ENCODE data around the gene HIVEP1.

Gene HIVEP1

DNA sequence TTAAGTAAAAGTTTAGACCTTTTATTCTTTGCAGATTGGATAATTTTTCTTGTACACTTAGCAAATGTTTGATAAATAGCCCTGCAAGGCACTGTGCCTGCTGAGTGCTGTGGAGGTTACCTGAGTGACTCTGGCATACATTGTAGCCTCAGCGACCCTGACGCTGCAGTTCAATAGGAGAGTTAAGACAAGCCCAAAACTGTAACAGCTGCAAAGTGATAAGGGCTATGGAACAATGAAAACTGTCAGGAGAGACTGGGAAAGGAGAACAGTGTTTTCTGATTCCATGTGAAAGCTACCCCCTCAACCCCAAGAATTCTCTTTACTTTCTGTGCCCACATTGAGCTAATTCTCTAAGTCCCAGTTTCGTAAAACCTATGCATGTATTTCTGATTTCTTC, 22.2 kb downstream of the HIVEP1 start:
- TF ChIP-seq POLR2A (IDR thresholded peaks at IDR 0.05; ENCODE audit: low read depth, low read length): no peak
- DNase-seq (ENCODE audit: insufficient read length, low spot score) (no peak), FAIRE-seq (no peak)

- FAIRE-seq: no peak
Measured at GRCh38 chr6:12034837-12035236, 22.7 kb downstream of the HIVEP1 start.

GRCh38 chr6:12036766-12037165, 24.7 kb downstream of the HIVEP1 start:
- FAIRE-seq: no peak
- no peak for DNase-seq (ENCODE audit: insufficient read length, low spot score)
- no peak for TF ChIP-seq POLR2A (IDR thresholded peaks at IDR 0.05; ENCODE audit: low read depth, low read length)

More at GRCh38 chr6:12034837-12035236, 22.7 kb downstream of the HIVEP1 start:
- TF ChIP-seq POLR2A (IDR thresholded peaks at IDR 0.05; ENCODE audit: low read depth, low read length): no peak
- no peak for DNase-seq (ENCODE audit: insufficient read length, low spot score)

GRCh38 chr6:12037798-12038197, 25.7 kb downstream of the HIVEP1 start:
- FAIRE-seq (no peak), DNase-seq (ENCODE audit: insufficient read length, low spot score) (no peak)
- TF ChIP-seq POLR2A (IDR thresholded peaks at IDR 0.05; ENCODE audit: low read depth, low read length): no peak

DNA sequence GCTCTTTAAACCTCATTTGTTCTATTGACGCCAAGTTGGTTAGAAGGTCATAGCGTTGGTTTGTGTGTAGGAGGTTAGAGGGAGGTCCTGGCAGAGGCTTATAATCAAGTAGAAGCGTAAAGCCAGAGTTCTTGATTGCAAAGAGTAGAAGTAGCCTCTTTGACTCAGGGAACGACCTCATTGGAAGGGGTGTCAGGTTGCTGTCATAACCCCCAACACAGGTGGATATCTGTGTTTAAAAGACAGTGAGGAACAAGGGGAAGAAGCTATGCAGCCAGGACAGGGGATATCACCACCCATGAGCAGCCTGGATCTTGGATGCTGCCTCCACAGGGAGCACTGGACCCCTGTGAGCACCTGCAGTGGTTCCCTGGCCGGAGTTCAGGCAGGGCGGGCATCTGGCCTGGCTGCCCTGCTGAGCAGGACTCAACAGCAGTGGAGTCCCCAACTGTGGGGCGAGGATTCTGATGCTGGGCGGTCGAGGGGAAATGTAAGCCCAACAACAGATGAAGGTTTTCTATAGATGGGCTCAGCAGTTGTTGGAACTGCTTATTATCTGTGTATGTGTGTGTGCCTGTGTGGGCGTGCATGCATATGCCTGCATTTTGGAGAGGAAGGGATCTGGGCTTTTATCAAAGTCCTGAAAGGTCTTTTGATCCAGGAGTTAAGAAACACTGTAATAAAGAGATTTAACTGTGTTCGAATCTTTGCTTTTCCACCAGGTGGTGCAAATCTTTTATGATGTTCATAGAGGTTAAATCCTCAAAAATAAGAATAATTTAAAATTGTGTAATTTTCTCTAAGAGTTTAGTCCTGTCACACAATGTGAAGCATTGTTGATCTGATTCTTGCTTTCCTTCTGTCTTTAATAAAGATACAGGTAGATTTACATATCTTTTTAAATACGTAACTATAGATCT, 27.7 kb downstream of the HIVEP1 start:
- DNase-seq (ENCODE audit: insufficient read length, low spot score) (no peak), FAIRE-seq (no peak)
- TF ChIP-seq POLR2A (IDR thresholded peaks at IDR 0.05; ENCODE audit: low read depth, low read length): no peak

GRCh38 chr6:12047304-12047703, 35.2 kb downstream of the HIVEP1 start:
- DNase-seq (ENCODE audit: insufficient read length, low spot score): no peak
- FAIRE-seq: no peak
- no peak for TF ChIP-seq POLR2A (IDR thresholded peaks at IDR 0.05; ENCODE audit: low read depth, low read length)

GRCh38 chr6:12047792-12048432, 35.8 kb downstream of the HIVEP1 start:
- FAIRE-seq (no peak), DNase-seq (ENCODE audit: insufficient read length, low spot score) (no peak)
- TF ChIP-seq POLR2A (IDR thresholded peaks at IDR 0.05; ENCODE audit: low read depth, low read length): no peak

- no peak for TF ChIP-seq POLR2A (IDR thresholded peaks at IDR 0.05; ENCODE audit: low read depth, low read length)
- DNase-seq (ENCODE audit: insufficient read length, low spot score): no peak
- peak; percentile 20 for FAIRE-seq
Measured at GRCh38 chr6:12048609-12049008, 36.5 kb downstream of the HIVEP1 start.

DNA sequence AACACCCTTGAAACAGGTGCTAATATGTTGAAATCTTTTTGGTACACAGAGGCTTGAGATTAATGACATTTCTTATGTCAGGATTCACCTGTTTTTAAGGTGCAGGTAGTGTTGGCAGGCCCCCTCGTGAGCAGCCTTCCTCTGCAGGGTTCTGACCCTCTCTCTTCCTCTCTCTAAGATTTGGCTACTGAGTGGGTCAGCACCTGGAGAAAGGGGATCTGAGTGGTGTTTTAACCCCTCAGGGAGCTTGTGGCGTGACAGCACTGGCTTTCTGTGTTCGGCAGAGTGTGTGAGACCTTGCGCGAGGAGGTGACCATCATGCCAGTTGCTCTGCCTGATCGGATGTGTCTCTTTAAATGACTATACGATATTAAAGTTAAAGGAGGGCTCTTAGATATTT, 37.1 kb downstream of the HIVEP1 start:
- TF ChIP-seq POLR2A (IDR thresholded peaks at IDR 0.05; ENCODE audit: low read depth, low read length): no peak
- FAIRE-seq: no peak
- no peak for DNase-seq (ENCODE audit: insufficient read length, low spot score)

DNA sequence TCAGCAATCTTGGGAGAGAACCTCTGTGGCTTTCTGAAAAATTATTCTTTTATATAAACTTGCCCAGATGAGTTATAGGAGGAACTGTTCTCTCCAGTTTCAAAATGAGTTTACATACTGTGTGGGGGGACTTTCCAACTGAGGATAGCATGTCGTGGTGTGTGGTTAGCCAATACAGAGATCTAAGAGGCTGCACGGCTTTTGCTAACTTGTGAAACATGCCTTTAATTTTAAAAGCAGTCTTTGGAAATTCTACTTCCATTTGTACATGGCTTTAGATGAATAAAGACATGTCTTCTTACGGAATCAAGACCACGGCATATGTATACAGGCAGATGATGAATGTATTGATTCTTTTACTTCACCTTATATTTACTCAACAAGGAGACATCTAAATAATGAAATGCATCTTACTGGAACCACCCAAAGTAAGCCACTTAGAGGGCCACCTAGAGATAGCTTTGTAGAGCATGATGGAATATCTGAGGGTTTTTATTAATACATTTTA, 39.8 kb downstream of the HIVEP1 start:
- FAIRE-seq: no peak
- DNase-seq (ENCODE audit: insufficient read length, low spot score): no peak
- no peak for TF ChIP-seq POLR2A (IDR thresholded peaks at IDR 0.05; ENCODE audit: low read depth, low read length)

DNA sequence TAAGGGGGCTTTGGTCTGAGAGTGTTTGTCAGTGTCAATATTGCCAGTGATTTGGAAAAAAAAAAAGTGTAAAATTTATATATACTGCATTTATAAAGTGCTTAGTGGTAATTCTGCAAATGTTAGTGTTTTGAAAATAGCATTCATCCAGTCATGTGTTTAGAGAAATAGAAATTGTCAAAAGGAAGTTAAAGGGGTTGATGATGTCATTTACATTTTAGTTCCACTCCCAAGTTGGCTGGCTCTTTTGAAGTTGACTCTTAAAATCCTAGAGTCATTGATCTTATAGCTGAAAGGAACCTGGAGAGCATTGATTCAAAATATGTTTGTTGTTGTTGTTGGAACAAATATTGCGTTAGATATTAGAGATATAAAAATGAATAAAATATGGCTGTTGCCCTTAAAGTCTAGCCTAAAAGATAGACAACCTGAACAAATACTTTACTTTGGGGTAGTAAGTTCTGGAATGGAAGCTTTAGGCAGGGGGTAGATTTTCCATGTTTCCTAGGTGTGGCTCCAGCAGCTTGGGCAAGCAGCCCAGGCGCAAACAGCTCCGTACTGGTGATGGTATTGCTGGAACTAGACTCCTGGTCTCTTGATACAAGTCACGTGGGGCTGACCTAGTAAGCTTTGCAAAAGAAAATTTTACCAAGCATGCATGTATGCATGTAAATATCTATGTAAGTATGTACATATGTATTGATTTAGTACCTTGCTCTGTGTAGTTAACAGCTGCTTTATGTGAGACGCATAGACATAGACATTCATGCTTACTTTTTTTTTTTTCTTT, 46.3 kb downstream of the HIVEP1 start:
- no peak for TF ChIP-seq POLR2A (IDR thresholded peaks at IDR 0.05; ENCODE audit: low read depth, low read length)
- FAIRE-seq: no peak

GRCh38 chr6:12060780-12061609, 48.9 kb downstream of the HIVEP1 start:
- TF ChIP-seq POLR2A (IDR thresholded peaks at IDR 0.05; ENCODE audit: low read depth, low read length): no peak
- DNase-seq (ENCODE audit: insufficient read length, low spot score): peak; percentile 32
- peak; percentile 89 for FAIRE-seq

More for the DNA sequence above, 46.3 kb downstream of the HIVEP1 start:
- no peak for DNase-seq (ENCODE audit: insufficient read length, low spot score)

GRCh38 chr6:12062605-12063004, 50.5 kb downstream of the HIVEP1 start:
- no peak for TF ChIP-seq POLR2A (IDR thresholded peaks at IDR 0.05; ENCODE audit: low read depth, low read length)
- DNase-seq (ENCODE audit: insufficient read length, low spot score): no peak
- FAIRE-seq: no peak
